ENCODE measurements around the gene ARPC5.
"Not testable (repeated sequence)": the region's sequence is repeated elsewhere in the genome, so short reads cannot be mapped to it uniquely, and the experiment has no call there.

Gene ARPC5

DNA sequence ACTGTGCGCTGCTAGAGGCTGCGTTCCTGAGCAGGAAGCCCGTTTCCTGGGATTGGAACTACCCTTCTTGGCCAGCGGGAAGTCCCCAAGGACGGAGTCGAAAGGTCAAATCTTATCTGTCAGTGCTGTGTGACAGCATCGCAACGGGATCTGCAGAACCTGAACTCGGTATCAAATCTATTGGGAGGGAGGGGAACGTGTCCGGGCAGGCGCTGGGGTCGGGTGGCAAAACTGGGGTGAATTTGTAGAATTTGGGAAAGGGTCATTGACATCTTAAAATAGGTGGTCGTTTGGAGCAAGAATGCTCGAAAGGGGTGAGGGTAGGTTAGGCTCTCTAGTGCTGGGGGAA, 725 bp upstream of the ARPC5 start:
- peaks cover 41% of the 10 kb centered on the region for H3K36me3 Mint-ChIP-seq (ENCODE audit: low read depth)
- peaks cover 2% of the 10 kb centered on the region for H3K27me3 Mint-ChIP-seq
- H3K27ac Mint-ChIP-seq = peak overlapping the region; percentile 98
- peaks cover 23% of the 10 kb centered on the region for H3K4me1 Mint-ChIP-seq (ENCODE audit: low read depth)
- H3K9me3 Mint-ChIP-seq = no peaks in the 10 kb centered on the region
- H3K4me3 Mint-ChIP-seq = peak overlapping the region; percentile 99
- intact Hi-C loops (cut with micrococcal nuclease) = loop anchor here (2.0 to 5.0 kb wide), 2 partner anchors 18 to 171 kb away; partner anchors contain the start of gene RGL1

DNA sequence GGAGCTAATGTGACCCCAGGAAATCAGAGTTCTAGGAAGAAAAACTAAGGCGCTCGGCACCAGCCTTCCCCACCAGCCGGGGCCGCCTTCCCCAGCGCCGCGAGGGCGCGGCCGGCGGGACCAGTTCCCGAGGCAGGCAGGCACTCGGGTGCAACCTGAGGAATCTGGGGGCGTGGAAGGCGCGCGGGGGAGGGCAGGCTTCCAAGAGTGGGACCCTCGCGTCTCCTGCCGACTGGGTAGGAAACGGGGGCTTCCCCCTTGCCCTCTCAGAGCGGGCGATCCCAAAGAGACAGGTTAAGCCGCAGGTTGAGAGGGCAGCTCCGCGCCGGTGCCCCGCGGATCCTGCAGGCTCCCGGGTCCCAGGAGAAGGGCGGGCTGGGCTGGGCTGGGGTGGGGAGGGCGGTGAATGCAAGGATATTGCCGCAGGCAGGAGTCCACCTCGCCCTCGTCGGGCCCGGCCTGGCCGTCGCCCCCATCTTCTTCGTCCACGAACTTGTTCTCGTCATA, 431 bp downstream of the ARPC5 start:
- H3K4me3 Mint-ChIP-seq = peak overlapping the region; percentile 99
- peaks cover 32% of the 10 kb centered on the region for H3K4me1 Mint-ChIP-seq (ENCODE audit: low read depth)
- peaks cover 2% of the 10 kb centered on the region for H3K27me3 Mint-ChIP-seq
- no peaks in the 10 kb centered on the region for H3K9me3 Mint-ChIP-seq
- peak overlapping the region; percentile 98 for H3K27ac Mint-ChIP-seq
- intact Hi-C loops (cut with micrococcal nuclease) = loop anchor here (2.0 to 5.0 kb wide), 2 partner anchors 164 to 172 kb away; partner anchors contain the start of gene RGL1
- peaks cover 53% of the 10 kb centered on the region for H3K36me3 Mint-ChIP-seq (ENCODE audit: low read depth)

DNA sequence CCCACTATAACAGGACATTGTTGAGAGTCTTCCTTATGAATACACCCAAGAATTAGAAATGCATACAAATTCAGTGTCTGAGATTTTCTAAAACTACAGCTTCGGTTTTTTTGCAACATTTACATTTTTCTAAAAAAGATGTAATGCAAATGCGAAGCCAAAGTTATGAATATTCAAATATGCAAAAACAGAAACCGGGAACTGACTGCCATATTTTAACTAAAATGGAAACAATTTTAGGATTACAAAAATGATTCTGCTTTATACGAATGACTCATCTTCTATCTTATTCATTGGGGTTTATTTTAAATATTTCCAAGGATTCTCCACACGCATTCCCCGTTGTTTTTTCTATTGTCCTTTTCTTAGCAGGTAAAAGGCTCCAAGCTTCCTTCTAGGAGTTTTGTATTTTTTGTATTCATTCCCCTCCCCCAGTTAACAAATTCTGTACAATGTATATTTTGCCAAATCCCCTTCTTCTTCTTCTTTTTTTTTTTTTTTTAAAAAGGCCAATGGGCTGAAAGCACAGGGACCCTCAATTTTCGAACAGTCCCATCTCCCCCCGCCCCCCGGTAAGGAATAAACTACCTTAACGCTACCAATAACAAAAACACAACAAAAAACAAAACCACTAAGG, 1.0 kb downstream of the ARPC5 start:
- peaks cover 59% of the 10 kb centered on the region for H3K36me3 Mint-ChIP-seq (ENCODE audit: low read depth)
- H3K4me1 Mint-ChIP-seq (ENCODE audit: low read depth) = peaks cover 35% of the 10 kb centered on the region
- peak overlapping the region; percentile 98 for H3K27ac Mint-ChIP-seq
- no peaks in the 10 kb centered on the region for H3K9me3 Mint-ChIP-seq
- intact Hi-C loops (cut with micrococcal nuclease) = loop anchor here (2.0 to 5.0 kb wide), 3 partner anchors 52 to 173 kb away; partner anchors contain the start of gene RGL1
- peak overlapping the region; percentile 99 for H3K4me3 Mint-ChIP-seq
- H3K27me3 Mint-ChIP-seq = peaks cover 2% of the 10 kb centered on the region

DNA sequence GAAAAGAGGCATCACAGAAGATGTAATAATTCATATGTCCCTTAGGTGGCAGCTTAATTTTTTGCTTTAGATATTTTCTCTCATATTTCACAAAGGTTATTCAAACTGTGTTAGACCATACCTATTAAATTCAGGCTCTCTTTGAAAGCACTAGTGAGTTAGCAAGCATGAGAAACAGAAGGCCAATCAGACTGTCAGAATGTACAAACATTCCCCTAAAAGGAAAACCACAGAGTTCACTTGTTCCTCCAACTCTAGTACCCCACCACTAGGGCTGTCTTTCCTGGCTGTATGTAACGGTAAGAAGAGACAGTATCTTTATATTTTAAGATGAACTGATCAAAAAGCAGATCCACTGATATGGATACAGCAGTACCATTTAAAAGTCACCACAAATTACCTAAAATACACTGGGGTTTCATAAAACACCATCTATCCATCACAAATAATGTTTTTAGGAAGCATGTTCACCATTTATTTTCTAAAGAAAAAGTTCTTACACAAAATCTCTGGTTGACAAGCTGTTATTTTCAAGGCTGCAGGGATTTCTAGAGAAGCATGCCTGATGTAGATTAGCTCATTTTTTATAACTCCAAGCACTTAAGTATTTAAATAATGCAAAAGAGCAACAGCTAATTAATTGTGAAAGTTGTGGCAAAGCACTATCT, 1.8 kb downstream of the ARPC5 start:
- H3K9me3 Mint-ChIP-seq = no peaks in the 10 kb centered on the region
- peaks cover 2% of the 10 kb centered on the region for H3K27me3 Mint-ChIP-seq
- peak overlapping the region; percentile 99 for H3K4me3 Mint-ChIP-seq
- peak overlapping the region; percentile 98 for H3K27ac Mint-ChIP-seq
- intact Hi-C loops (cut with micrococcal nuclease) = loop anchor here (2.0 to 5.0 kb wide), 2 partner anchors 52 to 163 kb away; no protein-coding TSS in a partner anchor
- peaks cover 66% of the 10 kb centered on the region for H3K36me3 Mint-ChIP-seq (ENCODE audit: low read depth)
- H3K4me1 Mint-ChIP-seq (ENCODE audit: low read depth) = peaks cover 37% of the 10 kb centered on the region

- no peaks in the 10 kb centered on the region for H3K9me3 Mint-ChIP-seq
- intact Hi-C loops (cut with micrococcal nuclease) = loop anchor here (5.0 kb wide), 1 partner anchor 51 kb away; no protein-coding TSS in a partner anchor
- H3K27me3 Mint-ChIP-seq = peaks cover 2% of the 10 kb centered on the region
- H3K4me3 Mint-ChIP-seq = peak overlapping the region; percentile 99
- peaks cover 40% of the 10 kb centered on the region for H3K4me1 Mint-ChIP-seq (ENCODE audit: low read depth)
- peaks cover 74% of the 10 kb centered on the region for H3K36me3 Mint-ChIP-seq (ENCODE audit: low read depth)
- H3K27ac Mint-ChIP-seq = peak overlapping the region; percentile 98
These were observed 2.6 kb downstream of the ARPC5 start for GRCh38 chr1:183632964-183633363.

- H3K4me1 Mint-ChIP-seq (ENCODE audit: low read depth) = peaks cover 37% of the 10 kb centered on the region
- intact Hi-C loops (cut with micrococcal nuclease) = loop anchor here (5.0 kb wide), 1 partner anchor 50 kb away; no protein-coding TSS in a partner anchor
- peak overlapping the region; percentile 52 for H3K4me3 Mint-ChIP-seq
- H3K27ac Mint-ChIP-seq = peak overlapping the region; percentile 27
- H3K36me3 Mint-ChIP-seq (ENCODE audit: low read depth) = peaks cover 75% of the 10 kb centered on the region
- peaks cover under 1% of the 10 kb centered on the region for H3K27me3 Mint-ChIP-seq
- no peaks in the 10 kb centered on the region for H3K9me3 Mint-ChIP-seq
These were observed 3.5 kb downstream of the ARPC5 start for GRCh38 chr1:183632114-183632513.

GRCh38 chr1:183630748-183631147, 4.8 kb downstream of the ARPC5 start:
- Mint-ChIP-seq H3K27ac (peak overlapping the region; percentile 7), H3K4me3 (peak overlapping the region; percentile 51), H3K36me3 (ENCODE audit: low read depth) (peaks cover 73% of the 10 kb centered on the region), H3K9me3 (no peaks in the 10 kb centered on the region), H3K27me3 (no peaks in the 10 kb centered on the region), H3K4me1 (ENCODE audit: low read depth) (peaks cover 28% of the 10 kb centered on the region)
- intact Hi-C loops (cut with micrococcal nuclease) = loop anchor here (5.0 kb wide), 1 partner anchor 48 kb away; no protein-coding TSS in a partner anchor

- no peak overlapping the region for H3K4me3 Mint-ChIP-seq
- peak overlapping the region; percentile 8 for H3K27ac Mint-ChIP-seq
- H3K9me3 Mint-ChIP-seq = no peaks in the 10 kb centered on the region
- H3K27me3 Mint-ChIP-seq = no peaks in the 10 kb centered on the region
- intact Hi-C loops (cut with micrococcal nuclease) = loop anchor here (10.0 kb wide), 2 partner anchors 64 to 344 kb away; no protein-coding TSS in a partner anchor
- H3K36me3 Mint-ChIP-seq (ENCODE audit: low read depth) = peaks cover 75% of the 10 kb centered on the region
- H3K4me1 Mint-ChIP-seq (ENCODE audit: low read depth) = peaks cover 37% of the 10 kb centered on the region
These were observed 7.0 kb downstream of the ARPC5 start for GRCh38 chr1:183628537-183628936.

DNA sequence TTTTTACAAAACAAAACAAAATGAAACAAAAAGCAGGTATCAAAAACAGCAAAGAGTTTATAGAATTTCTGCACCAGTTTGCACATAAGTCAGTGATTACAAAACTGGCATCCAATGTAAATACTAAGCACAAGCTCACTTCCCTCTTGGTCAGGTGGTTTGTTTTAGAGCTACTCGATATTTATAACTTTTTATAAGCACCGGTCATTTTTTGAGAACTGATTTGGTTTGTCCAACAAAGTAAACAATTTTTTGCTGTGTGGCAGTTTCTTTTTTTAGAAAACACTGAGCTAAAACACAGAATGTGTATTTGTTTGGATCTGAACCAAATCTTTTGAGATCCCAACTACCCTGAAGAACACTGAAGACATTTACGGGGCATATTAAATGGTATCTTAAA, 9.3 kb downstream of the ARPC5 start:
- H3K4me3 Mint-ChIP-seq, H3K27ac Mint-ChIP-seq, H3K27me3 Mint-ChIP-seq, H3K9me3 Mint-ChIP-seq: not testable (repeated sequence)
- intact Hi-C loops (cut with micrococcal nuclease) = loop anchor here (10.0 kb wide), 2 partner anchors 61 to 341 kb away; no protein-coding TSS in a partner anchor
- Mint-ChIP-seq H3K36me3 (ENCODE audit: low read depth) (peaks cover 68% of the 10 kb centered on the region), H3K4me1 (ENCODE audit: low read depth) (peaks cover 50% of the 10 kb centered on the region)

DNA sequence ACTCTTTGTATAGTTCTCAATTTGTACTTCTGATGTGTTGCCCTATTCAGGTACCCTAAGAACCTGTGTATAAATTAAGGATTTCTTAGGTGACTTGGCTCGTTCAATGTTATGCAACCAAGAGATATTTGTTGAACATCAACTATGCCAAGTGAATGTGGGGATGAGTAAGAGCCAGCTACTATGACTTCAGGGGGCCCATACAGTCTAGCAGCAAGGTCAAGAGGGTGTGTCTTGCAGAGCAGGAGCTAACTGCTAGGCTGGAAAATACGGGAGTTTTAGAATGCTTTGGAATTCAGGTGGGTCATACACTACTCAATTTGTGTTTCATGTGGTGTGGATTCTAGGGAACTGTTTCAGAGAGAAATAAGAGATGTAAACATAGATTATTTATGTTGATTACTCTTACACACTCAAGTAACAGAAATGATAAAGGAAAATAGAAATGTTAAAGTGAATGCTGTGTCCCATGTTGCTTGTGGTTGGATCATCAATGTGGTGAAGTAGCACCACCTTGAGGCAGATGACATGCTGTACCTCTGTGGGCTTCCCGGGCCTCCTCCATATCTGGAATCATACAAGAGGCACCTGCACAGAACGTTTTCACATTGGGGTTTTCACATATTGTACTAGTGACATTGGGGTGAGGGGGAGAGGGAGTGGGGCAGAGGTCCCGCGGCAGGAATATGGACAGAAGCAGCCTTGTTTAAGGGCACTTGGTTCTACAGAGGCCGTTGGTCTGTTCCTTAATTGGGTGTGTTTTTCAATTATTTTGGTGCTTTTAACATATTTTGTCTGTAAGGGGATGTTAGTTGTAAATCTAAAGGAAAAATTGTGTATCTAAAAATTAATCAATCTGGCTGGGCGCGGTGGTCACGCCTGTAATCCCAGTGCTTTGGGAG, 12.4 kb downstream of the ARPC5 start:
- H3K4me3 Mint-ChIP-seq = no peak overlapping the region
- peaks cover 37% of the 10 kb centered on the region for H3K36me3 Mint-ChIP-seq (ENCODE audit: low read depth)
- intact Hi-C loops (cut with micrococcal nuclease) = loop anchor here (2.0 to 10.0 kb wide), 4 partner anchors 14 to 338 kb away; no protein-coding TSS in a partner anchor
- no peaks in the 10 kb centered on the region for H3K27me3 Mint-ChIP-seq
- peak overlapping the region; percentile 73 for H3K27ac Mint-ChIP-seq
- H3K9me3 Mint-ChIP-seq = no peaks in the 10 kb centered on the region
- H3K4me1 Mint-ChIP-seq (ENCODE audit: low read depth) = peaks cover 37% of the 10 kb centered on the region

- Mint-ChIP-seq H3K36me3 (ENCODE audit: low read depth) (peaks cover 35% of the 10 kb centered on the region), H3K9me3 (no peaks in the 10 kb centered on the region), H3K27ac (peak overlapping the region; percentile 73), H3K4me1 (ENCODE audit: low read depth) (peaks cover 48% of the 10 kb centered on the region), H3K4me3 (no peak overlapping the region), H3K27me3 (no peaks in the 10 kb centered on the region)
- intact Hi-C loops (cut with micrococcal nuclease) = loop anchor here (2.0 to 10.0 kb wide), 4 partner anchors 13 to 337 kb away; no protein-coding TSS in a partner anchor
These were observed 13.6 kb downstream of the ARPC5 start for GRCh38 chr1:183622013-183622412.

- Mint-ChIP-seq H3K27ac (no peak overlapping the region), H3K9me3 (no peaks in the 10 kb centered on the region), H3K4me1 (ENCODE audit: low read depth) (peaks cover 48% of the 10 kb centered on the region), H3K4me3 (no peak overlapping the region), H3K36me3 (ENCODE audit: low read depth) (peaks cover 27% of the 10 kb centered on the region), H3K27me3 (no peaks in the 10 kb centered on the region)
- intact Hi-C loops (cut with micrococcal nuclease) = loop anchor here (5.0 to 10.0 kb wide), 3 partner anchors 33 to 336 kb away; no protein-coding TSS in a partner anchor
These were observed 15.3 kb downstream of the ARPC5 start for GRCh38 chr1:183620311-183620710.

DNA sequence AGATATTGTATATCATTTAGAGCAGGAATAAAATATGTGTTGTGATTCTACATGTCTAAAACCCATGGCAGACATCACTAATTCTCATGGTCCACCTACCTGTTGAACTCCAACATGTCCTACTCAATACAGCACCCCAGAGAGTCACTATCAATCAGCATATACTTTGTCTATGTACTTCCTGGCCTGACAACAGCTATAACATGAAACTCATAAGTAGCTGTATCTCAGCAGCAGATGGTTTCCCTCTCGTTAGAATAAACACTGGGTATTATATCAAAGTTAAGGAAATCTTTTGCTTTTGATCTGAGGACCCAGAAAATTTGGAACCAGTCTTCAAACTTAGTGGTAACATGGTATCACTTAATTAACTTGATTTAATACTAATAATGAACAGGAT, 15.8 kb downstream of the ARPC5 start:
- no peaks in the 10 kb centered on the region for H3K27me3 Mint-ChIP-seq
- no peaks in the 10 kb centered on the region for H3K9me3 Mint-ChIP-seq
- no peak overlapping the region for H3K27ac Mint-ChIP-seq
- H3K36me3 Mint-ChIP-seq (ENCODE audit: low read depth) = peaks cover 22% of the 10 kb centered on the region
- no peak overlapping the region for H3K4me3 Mint-ChIP-seq
- H3K4me1 Mint-ChIP-seq (ENCODE audit: low read depth) = peaks cover 49% of the 10 kb centered on the region
- intact Hi-C loops (cut with micrococcal nuclease) = loop anchor here (5.0 to 10.0 kb wide), 3 partner anchors 32 to 335 kb away; no protein-coding TSS in a partner anchor

Data from dendritic cell treated with granulocyte-macrophage colony-stimulating factor and Interleukin-4, amounts not matched to agents 40 ng/mL and 50 ng/mL, for 4 days (primary cell).